ENCODE measurements around the gene MTMR2. TPM values are rescaled to one million over a fixed set of nuclear protein-coding genes. Genes with fewer than 3 reads are reported as not detected.

Gene MTMR2
- total and polyA plus RNA-seq, 2 experiments from 2014 or later: 15.0 to 28.0 TPM

- Histone ChIP-seq H3K36me3 (no peaks in the 10 kb centered on the region), H3K27me3 (no peaks in the 10 kb centered on the region), H3K4me3 (no peak overlapping the region), H3K27ac (no peak overlapping the region), H3K9me3 (ENCODE audit: low read depth) (no peaks in the 10 kb centered on the region), H3K4me1 (ENCODE audit: low read depth) (peaks cover 14% of the 10 kb centered on the region)
- DNase-seq (ENCODE audit: low read depth in 1 of 2, low spot score in 1 of 2): peak in 1 of 2 donors; percentile 6
- no peak for TF ChIP-seq CTCF (IDR thresholded peaks at IDR 0.05; ENCODE audit: low read depth, low read length)
These were observed 130.8 kb downstream of the MTMR2 start for GRCh38 chr11:95793116-95793515.

GRCh38 chr11:95792700-95793099 is 131.2 kb downstream of the MTMR2 start:
- Histone ChIP-seq H3K27me3 (no peaks in the 10 kb centered on the region), H3K4me3 (no peak overlapping the region), H3K27ac (no peak overlapping the region), H3K9me3 (ENCODE audit: low read depth) (no peaks in the 10 kb centered on the region), H3K36me3 (no peaks in the 10 kb centered on the region), H3K4me1 (ENCODE audit: low read depth) (peaks cover 15% of the 10 kb centered on the region)
- TF ChIP-seq CTCF (IDR thresholded peaks at IDR 0.05; ENCODE audit: low read depth, low read length): no peak
- DNase-seq (ENCODE audit: low read depth in 1 of 2, low spot score in 1 of 2): no peak

- peak overlapping the region; percentile 92 for H3K4me3 ChIP-seq
- no peak for TF ChIP-seq CTCF (IDR thresholded peaks at IDR 0.05; ENCODE audit: low read depth, low read length)
- no peak overlapping the region for H3K27ac ChIP-seq
- no peaks in the 10 kb centered on the region for H3K9me3 ChIP-seq (ENCODE audit: low read depth)
- H3K36me3 ChIP-seq: no peaks in the 10 kb centered on the region
- H3K4me1 ChIP-seq (ENCODE audit: low read depth): peaks cover 15% of the 10 kb centered on the region
- H3K27me3 ChIP-seq: no peaks in the 10 kb centered on the region
- DNase-seq (ENCODE audit: low read depth in 1 of 2, low spot score in 1 of 2): no peak
These were observed 131.7 kb downstream of the MTMR2 start for GRCh38 chr11:95792200-95792599.

- TF ChIP-seq CTCF (IDR thresholded peaks at IDR 0.05; ENCODE audit: low read depth, low read length): no peak
- Histone ChIP-seq H3K36me3 (peaks cover 3% of the 10 kb centered on the region), H3K27me3 (no peaks in the 10 kb centered on the region), H3K4me1 (ENCODE audit: low read depth) (peaks cover 15% of the 10 kb centered on the region), H3K4me3 (peak overlapping the region; percentile 92), H3K9me3 (ENCODE audit: low read depth) (no peaks in the 10 kb centered on the region), H3K27ac (peak overlapping the region; percentile 96)
- no peak for DNase-seq (ENCODE audit: low read depth in 1 of 2, low spot score in 1 of 2)
These were observed 132.2 kb downstream of the MTMR2 start for GRCh38 chr11:95791709-95792033.

- Histone ChIP-seq H3K4me3 (peak overlapping the region; percentile 92), H3K27me3 (no peaks in the 10 kb centered on the region), H3K36me3 (peaks cover 8% of the 10 kb centered on the region), H3K4me1 (ENCODE audit: low read depth) (peaks cover 15% of the 10 kb centered on the region), H3K27ac (peak overlapping the region; percentile 96), H3K9me3 (ENCODE audit: low read depth) (no peaks in the 10 kb centered on the region)
- TF ChIP-seq CTCF (IDR thresholded peaks at IDR 0.05; ENCODE audit: low read depth, low read length): no peak
- peak; percentile 72 to 81 for DNase-seq (ENCODE audit: low read depth in 1 of 2, low spot score in 1 of 2)
These were observed 132.8 kb downstream of the MTMR2 start for GRCh38 chr11:95790933-95791708.
